IMR-90 (cell line): ENCODE data around the gene RPS6KA2. TPM values are rescaled to one million over a fixed set of nuclear protein-coding genes. Genes with fewer than 3 reads are reported as not detected.

ENCODE experiments used
- ATAC-seq: fragments of 200-7000 bp; cut with Tn5 transposase; 2 replicates; pipeline ENCODE4 v1.9.1; 2020; ENCODE audit warnings: low read depth, mild to moderate bottlenecking, moderate library complexity
- BruUV-seq: library from RNA; stranded (reverse); fragments of 400-500 nt; replicated peaks from 2 replicates; lab custom pipeline; 2021; lab: Mats Ljungman, UMichigan
- CTCF ChIA-PET: fragments of 300-600 bp; formaldehyde crosslinking; extraction: SDS; loops from one replicate; lab custom pipeline; 2021; ENCODE audit warnings: antibody characterized with exemption; lab: Yijun Ruan, JAX
- POLR2A ChIA-PET: fragments of 300-600 bp; sonication (Branson Sonifier 250); formaldehyde crosslinking; loops from one replicate; lab custom pipeline; 2022; ENCODE audit warnings: antibody characterized with exemption; ENCODE audit not compliant: unreplicated experiment; lab: Charles Lee
- DNase-seq: peaks from one replicate; pipeline ENCODE4 v3.0.0; 2013
- H2AFZ ChIP-seq: replicated peaks from 2 replicates; pipeline ENCODE3; 2013; ENCODE audit warnings: low read length, mild to moderate bottlenecking; ENCODE audit not compliant: poor library complexity
- H2AK5ac ChIP-seq: 2 replicates; pipeline ENCODE4 v1.6.1; 2013; ENCODE audit warnings: low read depth, low read length, inconsistent platforms
- H2AK9ac ChIP-seq: replicated peaks from 2 replicates; pipeline ENCODE3; 2013; ENCODE audit warnings: mild to moderate bottlenecking, low read depth, low read length, moderate library complexity; ENCODE audit not compliant: poor library complexity
- H2BK120ac ChIP-seq: 2 replicates; pipeline ENCODE4 v1.6.1; 2013; ENCODE audit warnings: low read depth, low read length, inconsistent platforms
- H2BK15ac ChIP-seq: 3 replicates; pipeline ENCODE4 v1.6.1; 2013; ENCODE audit warnings: low read depth, low read length, inconsistent platforms
- H2BK20ac ChIP-seq: 2 replicates; pipeline ENCODE4 v1.6.1; 2013; ENCODE audit warnings: low read depth, mild to moderate bottlenecking, inconsistent platforms, low read length, moderate library complexity
- H2BK5ac ChIP-seq: 2 replicates; pipeline ENCODE4 v1.6.1; 2013; ENCODE audit warnings: mild to moderate bottlenecking, low read depth, low read length, inconsistent platforms; ENCODE audit not compliant: poor library complexity, severe bottlenecking
- H3K14ac ChIP-seq: replicated peaks from 2 replicates; pipeline ENCODE4 v1.6.1; 2013; ENCODE audit warnings: low read depth, low read length, inconsistent platforms
- H3K18ac ChIP-seq: 2 replicates; pipeline ENCODE4 v1.6.1; 2013; ENCODE audit warnings: low read depth, low read length, control low read depth
- H3K23ac ChIP-seq: 2 replicates; pipeline ENCODE4 v1.6.1; 2013; ENCODE audit warnings: low read depth, low read length, inconsistent platforms
- H3K27ac ChIP-seq: 2 replicates; pipeline ENCODE4 v1.5.1; 2013; ENCODE audit warnings: mild to moderate bottlenecking, control low read depth, low read length; ENCODE audit not compliant: insufficient read depth
- H3K27me3 ChIP-seq: 2 replicates; pipeline ENCODE4 v1.6.1; 2013; ENCODE audit warnings: low read length; ENCODE audit not compliant: control insufficient read depth, insufficient read depth
- H3K36me3 ChIP-seq: 2 replicates; pipeline ENCODE4 v1.6.1; 2013; ENCODE audit warnings: low read length, mixed read lengths; ENCODE audit not compliant: control insufficient read depth, insufficient read depth
- H3K4ac ChIP-seq: 2 replicates; pipeline ENCODE4 v1.6.1; 2013; ENCODE audit warnings: low read depth, low read length, inconsistent platforms
- H3K4me1 ChIP-seq: 2 replicates; pipeline ENCODE4 v1.6.1; 2013; ENCODE audit warnings: low read length, mixed read lengths; ENCODE audit not compliant: control insufficient read depth, insufficient read depth
- H3K4me2 ChIP-seq: 2 replicates; pipeline ENCODE4 v1.6.1; 2013; ENCODE audit warnings: low read depth, mild to moderate bottlenecking, control low read depth, low read length, moderate library complexity
- H3K4me3 ChIP-seq: 2 replicates; pipeline ENCODE4 v1.5.1; 2013; ENCODE audit warnings: low read depth, mild to moderate bottlenecking, control low read depth, low read length, moderate library complexity; ENCODE audit not compliant: insufficient read depth
- H3K56ac ChIP-seq: 2 replicates; pipeline ENCODE4 v1.6.1; 2013; ENCODE audit warnings: low read length, inconsistent platforms; ENCODE audit not compliant: insufficient read depth; ENCODE audit errors: extremely low read depth
- H3K79me1 ChIP-seq, 2 experiments: 2 replicates each; pipeline ENCODE4 v1.6.1; 2013; ENCODE audit warnings: low read length in 2 of 2, inconsistent platforms in 1 of 2, low read depth in 1 of 2
- H3K9ac ChIP-seq: 2 replicates; pipeline ENCODE4 v1.6.1; 2013; ENCODE audit warnings: low read depth, low read length, control low read depth
- H3K9me1 ChIP-seq: 2 replicates; pipeline ENCODE4 v1.6.1; 2013; ENCODE audit warnings: low read length, inconsistent platforms; ENCODE audit not compliant: insufficient read depth
- H3K9me3 ChIP-seq: 2 replicates; pipeline ENCODE4 v1.6.1; 2013; ENCODE audit warnings: low read length; ENCODE audit not compliant: control insufficient read depth, insufficient read depth
- H4K20me1 ChIP-seq: 2 replicates; pipeline ENCODE4 v1.6.1; 2013; ENCODE audit warnings: low read length, inconsistent platforms; ENCODE audit not compliant: insufficient read depth
- H4K5ac ChIP-seq: 2 replicates; pipeline ENCODE4 v1.6.1; 2013; ENCODE audit warnings: mild to moderate bottlenecking, low read depth, low read length, control low read depth
- H4K8ac ChIP-seq, 2 experiments: 2 replicates each; pipeline ENCODE4 v1.6.1; 2013; ENCODE audit warnings: low read depth in 2 of 2, low read length in 2 of 2, control low read depth in 1 of 2, inconsistent platforms in 1 of 2
- H4K91ac ChIP-seq: 2 replicates; pipeline ENCODE4 v1.6.1; 2013; ENCODE audit warnings: low read depth, low read length, inconsistent platforms; ENCODE audit not compliant: insufficient read depth
- BHLHE40 ChIP-seq: fragments of 150-350 bp; IDR thresholded peaks from 2 replicates; pipeline ENCODE4 v1.6.1; 2016; ENCODE audit warnings: mild to moderate bottlenecking, low read depth, low read length
- CEBPB ChIP-seq: IDR thresholded peaks from 2 replicates; pipeline ENCODE4 v1.6.1; 2012; ENCODE audit warnings: low read depth, low read length, improper control_type of control experiment
- CHD1 ChIP-seq: IDR thresholded peaks from 2 replicates; pipeline ENCODE4 v1.6.1; 2012; ENCODE audit warnings: low read depth, low read length, improper control_type of control experiment
- CTCF ChIP-seq: conservative IDR thresholded peaks from 2 replicates; pipeline ENCODE4 v1.5.1; 2012; ENCODE audit warnings: mild to moderate bottlenecking, low read depth, low read length, improper control_type of control experiment
- ELK1 ChIP-seq: fragments of 150-350 bp; IDR thresholded peaks from 2 replicates; pipeline ENCODE4 v1.6.1; 2016; ENCODE audit warnings: low read depth, mild to moderate bottlenecking, low read length, moderate library complexity, borderline replicate concordance
- FOS ChIP-seq: fragments of 150-350 bp; IDR thresholded peaks from 2 replicates; pipeline ENCODE4 v1.6.1; 2016; ENCODE audit warnings: low read depth, low read length
- MAFK ChIP-seq: IDR thresholded peaks from 2 replicates; pipeline ENCODE4 v1.6.1; 2012; ENCODE audit warnings: low read depth, low read length, improper control_type of control experiment
- MAZ ChIP-seq: IDR thresholded peaks from 2 replicates; pipeline ENCODE4 v1.6.1; 2012; ENCODE audit warnings: low read depth, mild to moderate bottlenecking, low read length, improper control_type of control experiment, moderate library complexity, borderline replicate concordance
- MXI1 ChIP-seq: IDR thresholded peaks from 2 replicates; pipeline ENCODE4 v1.6.1; 2012; ENCODE audit warnings: low read depth, mild to moderate bottlenecking, low read length, moderate library complexity, borderline replicate concordance
- POLR2A ChIP-seq: IDR thresholded peaks from 2 replicates; pipeline ENCODE4 v1.6.1; 2012; ENCODE audit warnings: mild to moderate bottlenecking, low read depth, low read length
- RAD21 ChIP-seq: IDR thresholded peaks from 2 replicates; pipeline ENCODE4 v1.6.1; 2012; ENCODE audit warnings: low read length, improper control_type of control experiment
- RCOR1 ChIP-seq: IDR thresholded peaks from 2 replicates; pipeline ENCODE4 v1.6.1; 2012; ENCODE audit warnings: mild to moderate bottlenecking, low read length, improper control_type of control experiment; ENCODE audit not compliant: insufficient replicate concordance
- RFX5 ChIP-seq: IDR thresholded peaks from 2 replicates; pipeline ENCODE4 v1.8.0; 2012; ENCODE audit warnings: low read depth, mild to moderate bottlenecking, low read length, moderate library complexity
- USF2 ChIP-seq: fragments of 150-350 bp; IDR thresholded peaks from 2 replicates; pipeline ENCODE4 v1.6.1; 2017; ENCODE audit warnings: mild to moderate bottlenecking, antibody characterized with exemption, low read length, low read depth
- WGBS, 2 experiments: methylation state at CpG; one replicate each; pipeline versions ENCODE4 v1.1.5 to v1.1.7; 2013; ENCODE audit warnings: missing lambda C conversion rate in 2 of 2; ENCODE audit not compliant: insufficient read length in 1 of 2; ENCODE audit errors: extremely low coverage in 2 of 2; 5-methylcytosine and 5-hydroxymethylcytosine counted together
- dilution Hi-C: fragments of 300-500 bp; cut with HindIII; formaldehyde crosslinking; loops from one replicate; pipeline ENCODE4 v1.14.3; 2018; ENCODE audit warnings: low sequenced_read_pairs; ENCODE audit not compliant: unreplicated experiment
- in situ Hi-C: fragments of 300-500 bp; cut with MboI; formaldehyde crosslinking; loops from 3 replicates; pipeline ENCODE4 v1.14.3; 2019; ENCODE audit warnings: low sequenced_read_pairs, inconsistent platforms, mixed read lengths
- intact Hi-C: fragments of 100-400 bp; cut with micrococcal nuclease; formaldehyde crosslinking; loops from 2 replicates; pipeline ENCODE4 v1.10.0; 2022
- polyA plus RNA-seq, 3 experiments: library from polyadenylated mRNA; depleted of rRNA; stranded (reverse); fragments of >200 nt; gene quantifications; 2 replicates each; pipeline ENCODE4 v1.2.3, GENCODE V29; 2012; ENCODE audit warnings: low replicate concordance in 1 of 3
- total RNA-seq: library from RNA; depleted of rRNA; stranded (reverse); fragments of >200 nt; gene quantifications from 2 replicates; pipeline ENCODE4 v1.2.3, GENCODE V29; 2012

The RPS6KA2 gene
- total and polyA plus RNA-seq, 2 of the 4 experiments (the other 2 are of a cell fraction): 26.9 to 31.3 TPM

- H2BK120ac ChIP-seq: no peak overlapping the region
- peaks cover 43% of the 10 kb centered on the region for H3K36me3 ChIP-seq
- H3K27ac ChIP-seq: no peak overlapping the region
- no peak overlapping the region for H4K5ac ChIP-seq
- dilution Hi-C loops (no loop called here), in situ Hi-C loops (no loop called here), intact Hi-C loops (no loop called here)
- no peak overlapping the region for H3K4me3 ChIP-seq
- TF ChIP-seq RAD21: no peak
- no peak for TF ChIP-seq ELK1
- no peak for TF ChIP-seq RFX5
- TF ChIP-seq USF2: no peak
- TF ChIP-seq CHD1: no peak
- no peak for TF ChIP-seq FOS
- TF ChIP-seq RCOR1: no peak
- TF ChIP-seq BHLHE40: no peak
- no peak for TF ChIP-seq CEBPB
- TF ChIP-seq MXI1: no peak
- TF ChIP-seq MAZ: no peak
- no peak for TF ChIP-seq CTCF
- no peak for TF ChIP-seq MAFK
- no peak for TF ChIP-seq POLR2A
- H4K8ac ChIP-seq: no peak overlapping the region
- no peak overlapping the region for H2BK20ac ChIP-seq
- H3K56ac ChIP-seq: no peak overlapping the region
- CTCF ChIA-PET: no interaction called here
- H3K18ac ChIP-seq: no peak overlapping the region
- H3K27me3 ChIP-seq: no peaks in the 10 kb centered on the region
- no peaks in the 10 kb centered on the region for H3K79me1 ChIP-seq
- H2BK15ac ChIP-seq: no peak overlapping the region
- H3K23ac ChIP-seq: no peak overlapping the region
- BruUV-seq: no TSS peak
- H4K20me1 ChIP-seq: no peaks in the 10 kb centered on the region
- H3K14ac ChIP-seq: no peak overlapping the region
- H3K9me3 ChIP-seq: no peaks in the 10 kb centered on the region
- H2AK9ac ChIP-seq: no peak overlapping the region
- 92% methylated on average over 12 of the region's 15 CpGs; no CpG with 5 or more reads in 1 of the 2 experiments for WGBS, 2 experiments
- DNase-seq (no peak), ATAC-seq (no peak)
- H3K9me1 ChIP-seq: no peaks in the 10 kb centered on the region
- no peak overlapping the region for H3K9ac ChIP-seq
- no peak overlapping the region for H3K4me2 ChIP-seq
- POLR2A ChIA-PET: no interaction called here
- H2BK5ac ChIP-seq: no peak overlapping the region
- no peak overlapping the region for H3K4ac ChIP-seq
- no peak overlapping the region for H2AK5ac ChIP-seq
- no peak overlapping the region for H2AFZ ChIP-seq
- no peak overlapping the region for H4K91ac ChIP-seq
- H3K4me1 ChIP-seq: no peaks in the 10 kb centered on the region
Measured at GRCh38 chr6:166437661-166438060, 189.4 kb downstream of the RPS6KA2 start.
